Measurements from ENCODE around the gene ZNF185.

The ZNF185 gene

DNA sequence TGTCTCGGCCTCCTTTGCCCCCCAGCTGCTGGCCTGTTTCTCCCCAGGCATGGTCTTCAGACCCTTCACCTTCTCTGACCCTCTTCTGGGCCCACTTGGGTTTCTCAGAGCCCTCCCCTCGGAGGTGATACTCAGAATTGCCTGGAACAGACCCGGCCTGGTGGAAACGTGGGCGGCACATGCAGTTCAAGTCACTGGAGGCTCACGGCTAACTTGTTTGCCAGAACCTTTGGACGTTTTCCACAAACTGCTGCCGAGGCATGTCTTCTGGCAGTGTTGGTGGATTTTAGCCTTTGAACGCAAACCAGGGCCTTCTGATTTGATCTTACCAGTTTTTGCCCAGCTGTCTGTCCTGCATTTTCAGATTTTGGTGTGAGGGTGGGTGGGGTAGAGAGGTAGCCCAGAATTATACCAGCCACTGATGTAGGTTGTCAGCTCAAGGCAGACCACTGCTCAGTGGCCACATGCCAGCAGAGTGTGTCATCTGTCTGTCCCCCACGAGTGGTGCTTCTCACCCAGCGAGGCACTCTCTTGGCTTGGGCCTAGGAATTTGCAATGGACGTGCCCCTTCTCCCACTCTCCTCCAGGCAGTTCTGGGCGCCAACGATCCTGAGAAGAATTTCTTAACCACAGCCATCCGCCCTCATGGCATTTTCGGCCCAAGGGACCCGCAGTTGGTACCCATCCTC lies 32.5 kb upstream of the ZNF185 start:
- no peak overlapping the region for H3K4me3 Mint-ChIP-seq
- peaks cover 68% of the 10 kb centered on the region for H3K36me3 Mint-ChIP-seq (ENCODE audit: low read depth)
- peaks cover 34% of the 10 kb centered on the region for H3K4me1 Mint-ChIP-seq
- TF ChIP-seq, protein P1, sequence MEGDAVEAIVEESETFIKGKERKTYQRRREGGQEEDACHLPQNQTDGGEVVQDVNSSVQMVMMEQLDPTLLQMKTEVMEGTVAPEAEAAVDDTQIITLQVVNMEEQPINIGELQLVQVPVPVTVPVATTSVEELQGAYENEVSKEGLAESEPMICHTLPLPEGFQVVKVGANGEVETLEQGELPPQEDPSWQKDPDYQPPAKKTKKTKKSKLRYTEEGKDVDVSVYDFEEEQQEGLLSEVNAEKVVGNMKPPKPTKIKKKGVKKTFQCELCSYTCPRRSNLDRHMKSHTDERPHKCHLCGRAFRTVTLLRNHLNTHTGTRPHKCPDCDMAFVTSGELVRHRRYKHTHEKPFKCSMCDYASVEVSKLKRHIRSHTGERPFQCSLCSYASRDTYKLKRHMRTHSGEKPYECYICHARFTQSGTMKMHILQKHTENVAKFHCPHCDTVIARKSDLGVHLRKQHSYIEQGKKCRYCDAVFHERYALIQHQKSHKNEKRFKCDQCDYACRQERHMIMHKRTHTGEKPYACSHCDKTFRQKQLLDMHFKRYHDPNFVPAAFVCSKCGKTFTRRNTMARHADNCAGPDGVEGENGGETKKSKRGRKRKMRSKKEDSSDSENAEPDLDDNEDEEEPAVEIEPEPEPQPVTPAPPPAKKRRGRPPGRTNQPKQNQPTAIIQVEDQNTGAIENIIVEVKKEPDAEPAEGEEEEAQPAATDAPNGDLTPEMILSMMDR (IDR thresholded peaks at IDR 0.05): no peak
- H3K27me3 Mint-ChIP-seq (ENCODE audit: low read depth, poor library complexity): peaks cover 3% of the 10 kb centered on the region
- H3K9me3 Mint-ChIP-seq: peaks cover 83% of the 10 kb centered on the region
- no peak for DNase-seq
- peak overlapping the region; percentile 48 for H3K27ac Mint-ChIP-seq

DNA sequence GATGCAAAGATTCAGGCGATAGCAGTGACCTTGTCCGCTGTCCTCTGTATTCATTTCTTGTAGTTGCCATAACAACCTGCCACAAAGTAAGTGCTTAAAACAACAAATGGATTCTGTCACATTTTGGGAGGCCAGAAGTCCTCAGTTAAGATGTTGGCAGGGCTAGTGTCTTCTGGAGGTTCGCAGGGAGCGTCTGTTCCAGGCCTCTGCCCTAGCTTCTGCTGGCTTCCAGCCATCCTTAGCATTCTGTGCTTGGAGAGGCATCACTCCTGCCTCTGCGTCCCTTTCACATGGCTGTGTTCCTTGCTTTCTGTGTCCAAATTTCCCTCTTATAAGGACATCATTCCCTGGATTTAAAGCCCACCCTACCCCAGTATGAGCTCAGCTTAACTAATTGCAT lies 31.5 kb upstream of the ZNF185 start:
- H3K4me3 Mint-ChIP-seq: no peak overlapping the region
- peaks cover 3% of the 10 kb centered on the region for H3K27me3 Mint-ChIP-seq (ENCODE audit: low read depth, poor library complexity)

DNA sequence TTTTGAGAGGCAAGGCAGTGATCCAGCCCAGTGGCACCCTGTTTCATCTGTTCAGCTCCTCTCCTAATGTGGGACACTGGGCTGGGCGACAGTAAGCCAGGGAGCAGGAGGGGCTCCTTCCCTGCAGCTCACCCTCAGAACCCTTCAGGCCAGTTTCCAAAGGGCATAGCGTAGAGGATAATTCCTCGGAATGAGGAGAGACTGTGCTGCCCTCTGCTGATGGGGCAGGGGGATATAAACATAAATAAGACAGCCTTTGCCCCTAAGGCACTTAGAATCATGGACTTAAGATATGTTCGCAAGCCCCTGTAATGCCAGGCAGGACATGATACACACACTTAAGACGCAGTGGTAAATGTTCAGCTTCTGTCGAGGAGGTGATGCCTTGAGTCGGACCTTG lies 27.9 kb upstream of the ZNF185 start:
- H3K4me1 Mint-ChIP-seq: peaks cover 16% of the 10 kb centered on the region
- no peak for DNase-seq
- H3K4me3 Mint-ChIP-seq: no peak overlapping the region
- peaks cover 3% of the 10 kb centered on the region for H3K27me3 Mint-ChIP-seq (ENCODE audit: low read depth, poor library complexity)
- H3K27ac Mint-ChIP-seq: peak overlapping the region; percentile 42
- peaks cover 83% of the 10 kb centered on the region for H3K9me3 Mint-ChIP-seq
- TF ChIP-seq, protein P1 (IDR thresholded peaks at IDR 0.05): no peak
- H3K36me3 Mint-ChIP-seq (ENCODE audit: low read depth): peaks cover 56% of the 10 kb centered on the region

More for the DNA sequence above, 31.5 kb upstream of the ZNF185 start:
- TF ChIP-seq, protein P1 (IDR thresholded peaks at IDR 0.05): no peak
- peak overlapping the region; percentile 68 for H3K27ac Mint-ChIP-seq
- H3K4me1 Mint-ChIP-seq: peaks cover 24% of the 10 kb centered on the region
- H3K36me3 Mint-ChIP-seq (ENCODE audit: low read depth): peaks cover 62% of the 10 kb centered on the region
- DNase-seq: no peak
- H3K9me3 Mint-ChIP-seq: peaks cover 82% of the 10 kb centered on the region

DNA sequence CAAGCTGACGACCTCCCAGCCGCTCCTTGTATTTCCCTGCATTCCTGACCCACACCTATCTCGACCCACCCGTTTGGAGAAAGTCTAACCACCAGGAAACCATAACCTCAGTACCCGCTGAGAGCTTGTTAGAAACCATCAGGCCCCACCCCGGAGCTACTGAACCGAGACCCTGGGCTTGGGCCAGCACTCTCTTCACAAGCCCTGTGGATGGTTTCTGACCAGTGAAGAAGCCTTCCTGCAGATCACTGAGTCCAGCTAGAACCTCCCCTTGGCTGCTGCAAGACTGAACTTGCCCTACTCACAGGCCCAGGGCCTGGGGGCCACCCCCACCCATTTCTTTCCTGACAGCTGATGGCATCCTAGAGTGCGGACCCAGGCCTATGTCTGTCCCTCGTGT lies 26.6 kb upstream of the ZNF185 start:
- no peak overlapping the region for H3K4me3 Mint-ChIP-seq
- H3K4me1 Mint-ChIP-seq: peaks cover 16% of the 10 kb centered on the region
- H3K36me3 Mint-ChIP-seq (ENCODE audit: low read depth): peaks cover 48% of the 10 kb centered on the region
- TF ChIP-seq, protein P1 (IDR thresholded peaks at IDR 0.05): no peak
- peaks cover 3% of the 10 kb centered on the region for H3K27me3 Mint-ChIP-seq (ENCODE audit: low read depth, poor library complexity)
- peaks cover 81% of the 10 kb centered on the region for H3K9me3 Mint-ChIP-seq
- H3K27ac Mint-ChIP-seq: no peak overlapping the region
- no peak for DNase-seq

DNA sequence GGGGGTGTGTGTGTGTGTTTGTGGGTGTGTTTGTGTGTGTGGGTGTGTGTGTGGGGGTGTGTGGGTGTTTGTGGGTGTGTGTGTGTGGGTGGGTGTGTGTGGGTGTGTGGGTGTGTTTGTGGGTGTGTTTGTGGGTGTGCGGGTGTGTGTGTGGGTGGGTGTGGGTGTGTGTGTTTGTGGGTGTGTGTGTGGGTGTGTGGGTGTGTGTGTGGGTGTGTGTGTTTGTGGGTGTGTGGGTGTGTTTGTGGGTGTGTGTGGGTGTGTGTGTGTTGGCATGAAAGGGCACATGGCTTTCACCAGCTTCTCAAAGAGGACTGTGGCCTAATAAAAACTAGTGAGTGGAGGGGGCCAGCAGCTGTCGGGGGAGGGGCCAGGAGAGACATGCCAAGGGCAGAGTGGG lies 25.3 kb upstream of the ZNF185 start:
- Mint-ChIP-seq H3K27me3 (ENCODE audit: low read depth, poor library complexity) (peaks cover 3% of the 10 kb centered on the region), H3K27ac (no peak overlapping the region), H3K9me3 (peaks cover 79% of the 10 kb centered on the region)

More for the DNA sequence above, 25.3 kb upstream of the ZNF185 start:
- Mint-ChIP-seq H3K36me3 (ENCODE audit: low read depth) (peaks cover 43% of the 10 kb centered on the region), H3K4me1 (peaks cover 12% of the 10 kb centered on the region), H3K4me3 (no peak overlapping the region)
- no peak for DNase-seq
- TF ChIP-seq, protein P1 (IDR thresholded peaks at IDR 0.05): no peak

Measured in nephron progenitor cell (in vitro differentiated cells).